Posterior vena cava (tissue), 2 donors: ENCODE results near the gene TEK. TPM values are rescaled to one million over a fixed set of nuclear protein-coding genes. Genes with fewer than 3 reads are reported as not detected.

Experiments
- DNase-seq: peaks from one replicate; pipeline ENCODE4 v3.0.0-alpha.2; 2020; ENCODE audit warnings: low spot score
- intact Hi-C, 2 donors: fragments of 100-400 bp; cut with DNase I; formaldehyde crosslinking; loops; one replicate each; pipeline versions ENCODE4 v1.14.1 to v1.14.2; 2022 to 2023
- total RNA-seq, 2 donors: library from RNA; stranded (reverse); fragmentation: NEBNext Ultra II Directional; extraction: Animal tissue kit (Norgen Biotek cat#: 25700); gene quantifications; one replicate each; pipeline ENCODE4 v1.2.1, GENCODE V29; 2021
- donor health status: DM: yes; HTN: yes; CAD: no.
- donor health status: DM: yes; HTN: yes; CAD: no.

Gene TEK
- total RNA-seq, 2 donors from 2014 or later, result 14.5 to 18.0 TPM

GRCh38 chr9:27278374-27278773, 169.3 kb downstream of the TEK start:
- DNase-seq, result no peak
- intact Hi-C loops, result no loop called here

GRCh38 chr9:27279611-27280010, 170.6 kb downstream of the TEK start:
- intact Hi-C loops, result loop anchor here in 1 of 2 donors (10.0 kb wide), 1 partner anchor 245 kb away; no protein-coding TSS in a partner anchor
- no peak for DNase-seq

Other genes starting within 250 kb of the TEK start
- gene CAAP1, start 216.4 kb upstream of the TEK start, total RNA-seq, result 10 to 100 TPM; 10.3 to 12.2 TPM
- gene PLAA, start 162.0 kb upstream of the TEK start, total RNA-seq, result 10 to 100 TPM; 25.4 to 27.0 TPM
- gene IFT74, start 152.8 kb upstream of the TEK start, total RNA-seq, result 10 to 100 TPM; 11.0 to 12.4 TPM
- gene LRRC19, start 103.6 kb upstream of the TEK start, total RNA-seq, result not detected
- gene EQTN, start 187.9 kb downstream of the TEK start, total RNA-seq, result not detected